Fibroblast of gingiva (primary cell): ENCODE measurements around the gene RTL10.

ENCODE experiments used
- DNase-seq: peaks from one replicate; pipeline ENCODE4 v3.0.0-alpha.2; 2011; ENCODE audit warnings: low read depth

Gene RTL10

DNA sequence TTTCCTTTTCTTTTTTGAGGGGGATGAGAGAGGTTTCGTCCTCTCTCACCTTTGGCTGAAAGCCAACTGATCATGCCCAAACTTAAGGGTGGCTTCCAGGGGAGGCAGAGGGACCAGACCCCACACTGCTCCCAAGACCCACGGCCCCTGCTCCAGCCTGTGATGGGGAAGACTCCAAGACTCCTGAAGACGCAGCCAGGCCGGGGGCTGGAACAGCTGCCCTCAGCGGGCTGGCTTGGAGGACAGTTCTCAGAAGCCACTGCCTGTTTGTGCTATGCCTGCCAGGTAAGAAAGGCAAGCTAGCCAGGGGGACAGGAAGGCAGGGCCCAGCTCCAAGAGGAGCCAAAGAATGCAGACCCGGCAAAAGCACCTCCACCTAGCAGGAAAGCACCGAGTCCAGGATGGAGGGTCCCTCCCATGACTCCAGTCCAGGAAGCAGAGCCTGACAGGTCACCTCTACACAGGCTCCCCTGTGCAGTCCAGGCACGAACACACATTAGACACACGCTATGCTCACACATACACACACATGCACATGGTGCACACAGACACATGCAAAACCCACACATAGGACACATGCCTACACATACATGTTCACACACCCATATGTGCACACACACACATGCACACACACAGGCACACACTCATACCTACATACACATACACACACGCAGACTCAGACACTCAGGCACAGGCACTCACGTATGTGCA is 31.3 kb downstream of the RTL10 start:
- no peak for DNase-seq

- no peak for DNase-seq
Measured at GRCh38 chr22:19822301-19823117, 32.2 kb downstream of the RTL10 start.

GRCh38 chr22:19821523-19822300 is 33.0 kb downstream of the RTL10 start:
- DNase-seq = no peak

- no peak for DNase-seq
Measured at GRCh38 chr22:19820880-19821522, 33.7 kb downstream of the RTL10 start.

- DNase-seq = no peak
Measured at GRCh38 chr22:19819911-19820879, 34.5 kb downstream of the RTL10 start.

- no peak for DNase-seq
Measured at GRCh38 chr22:19819208-19819910, 35.3 kb downstream of the RTL10 start.

DNA sequence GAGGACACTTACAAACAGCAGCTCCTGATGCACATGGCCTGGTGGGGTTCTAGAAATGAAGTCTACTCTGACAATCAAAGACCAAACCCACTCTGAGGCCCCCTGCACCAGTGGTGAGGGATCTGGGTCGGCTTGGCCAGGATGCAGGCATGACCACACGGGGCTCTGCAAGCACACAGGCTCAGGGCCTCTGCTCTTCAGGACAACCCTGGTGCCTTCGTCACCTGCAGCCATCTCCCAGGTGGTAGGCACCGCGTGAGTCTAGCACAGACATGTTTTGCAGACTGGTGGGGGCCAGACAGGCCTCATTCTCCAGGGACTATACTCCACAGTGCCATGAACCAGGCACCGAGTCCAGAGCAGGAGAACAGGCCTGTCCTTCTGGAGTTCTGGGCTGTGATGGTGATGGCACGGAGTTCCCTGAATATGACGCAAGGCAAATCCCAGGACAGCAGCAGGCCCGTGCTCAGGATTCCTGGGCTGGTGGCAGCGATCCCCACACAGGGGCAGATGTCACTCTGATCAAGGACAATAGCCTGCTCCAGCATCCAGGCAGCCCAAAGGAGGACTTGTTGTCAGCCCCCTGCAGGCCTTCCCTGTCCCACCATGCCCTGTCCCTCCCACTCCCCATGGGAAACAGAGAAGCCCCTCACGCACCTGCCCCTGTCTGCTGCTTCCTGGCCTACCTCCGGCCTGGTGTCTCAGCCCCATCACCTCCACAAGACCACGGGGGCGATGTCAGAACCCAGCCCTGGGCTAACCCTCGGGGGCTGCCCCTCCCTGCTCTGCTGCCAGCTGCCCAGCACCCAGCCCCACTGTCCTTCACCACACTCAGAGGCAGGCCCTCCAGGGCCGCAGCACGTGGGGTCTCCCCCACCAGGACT is 36.1 kb downstream of the RTL10 start:
- DNase-seq = no peak

DNA sequence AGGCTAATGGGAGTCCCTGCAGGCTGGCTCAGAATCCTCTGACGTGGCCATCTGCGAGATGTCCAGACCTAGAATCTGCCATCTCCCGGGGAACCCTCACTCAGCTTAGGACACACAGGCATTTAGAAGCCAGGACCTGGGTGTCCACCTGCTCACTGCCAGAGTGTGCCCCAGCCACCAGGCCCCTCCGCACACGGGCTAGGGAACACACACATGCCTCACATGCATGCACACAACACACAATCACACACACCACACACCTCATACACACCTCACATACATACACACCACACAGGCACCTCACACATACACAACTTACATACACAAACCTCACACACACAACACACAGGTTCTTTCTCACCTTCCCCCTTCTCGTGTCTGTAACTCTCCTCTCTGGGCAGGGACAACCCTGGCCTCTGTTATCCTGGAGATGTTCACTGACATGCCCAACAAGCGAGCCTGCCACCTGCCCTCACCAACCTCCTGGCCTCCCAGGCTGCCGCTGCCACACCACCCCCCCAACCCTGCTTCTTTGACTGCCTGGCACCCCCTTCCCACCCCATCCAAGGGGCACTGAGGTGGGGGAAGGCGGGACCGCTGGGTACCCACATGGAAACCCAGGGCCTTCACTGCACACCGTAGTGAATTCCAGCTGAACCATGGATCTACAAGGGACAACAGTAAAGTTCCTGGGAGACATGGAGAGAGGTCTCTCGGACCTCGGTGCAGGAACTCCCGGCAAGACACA is 38.1 kb downstream of the RTL10 start:
- DNase-seq = no peak

GRCh38 chr22:19815823-19816290 is 38.8 kb downstream of the RTL10 start:
- DNase-seq = no peak

DNA sequence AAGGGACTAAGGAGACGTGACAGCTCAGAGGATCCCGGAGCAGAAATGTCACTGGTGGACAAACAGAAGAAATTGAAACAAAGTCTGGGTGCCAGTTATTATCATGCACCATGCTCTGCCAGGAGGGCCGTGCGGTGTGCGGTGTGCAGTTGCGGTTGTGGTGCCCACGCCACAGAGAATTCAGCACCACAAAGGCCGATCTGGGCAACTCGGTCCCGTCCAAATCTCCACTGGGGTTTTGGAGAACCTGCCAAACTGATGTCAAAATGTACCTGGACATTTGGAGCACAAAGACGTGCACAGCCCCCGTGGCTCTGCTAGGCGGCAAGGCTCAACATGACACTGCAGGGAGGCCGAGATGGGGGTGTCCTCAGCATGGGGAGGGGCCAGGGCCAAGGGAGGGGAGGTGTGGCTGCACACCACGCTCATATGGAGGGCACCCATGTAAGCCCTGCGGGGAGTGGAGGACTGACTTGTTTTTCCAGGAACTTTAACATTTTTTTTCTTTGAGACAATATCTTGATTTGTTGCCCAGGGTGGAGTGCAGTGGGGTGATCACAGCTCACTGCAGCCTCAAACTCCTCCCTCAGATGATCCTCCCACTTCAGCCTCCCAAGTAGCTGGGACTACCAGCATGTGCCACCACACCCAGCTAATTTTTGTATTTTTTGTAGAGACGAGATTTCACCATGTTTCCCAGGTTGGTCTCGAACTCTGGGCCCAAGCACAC is 39.4 kb downstream of the RTL10 start:
- no peak for DNase-seq

DNA sequence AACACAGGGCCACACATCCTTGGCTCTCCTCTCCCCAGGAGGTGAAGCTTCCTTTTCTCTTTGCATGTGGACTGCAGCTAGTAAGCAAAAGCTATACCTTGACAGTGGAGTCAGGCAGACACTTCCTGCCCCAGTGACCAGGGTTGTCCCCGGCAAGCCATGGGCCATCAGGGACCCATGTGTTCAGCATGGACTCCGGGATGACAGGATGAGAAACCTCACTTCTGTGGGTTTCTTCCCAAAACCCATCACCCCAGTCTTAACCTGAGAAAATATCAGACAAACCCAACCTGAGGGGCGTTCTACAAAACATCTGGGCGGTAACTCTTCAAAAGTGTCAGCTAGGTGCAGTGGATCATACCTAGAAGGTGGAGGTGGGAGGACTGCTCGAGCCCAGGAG is 40.2 kb downstream of the RTL10 start:
- no peak for DNase-seq

DNA sequence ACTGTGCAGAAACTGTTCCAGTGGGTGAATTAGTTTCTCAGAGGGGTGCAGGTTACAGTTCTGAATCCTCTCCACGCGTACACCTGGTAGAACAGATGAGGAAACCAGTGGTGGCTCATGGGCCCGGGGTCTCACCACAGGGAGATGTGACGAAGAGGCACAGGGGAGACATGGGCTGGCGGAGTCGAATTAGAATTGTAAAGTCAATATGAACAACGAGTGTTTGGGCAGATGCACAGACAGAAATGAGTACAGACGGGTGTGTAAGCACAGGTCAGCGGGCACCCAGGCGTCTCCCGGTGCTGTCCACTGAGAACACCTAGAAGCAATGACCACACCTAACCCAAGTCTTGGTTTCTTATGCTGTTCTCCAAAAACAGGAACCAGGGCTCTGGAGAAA is 41.8 kb downstream of the RTL10 start:
- DNase-seq = no peak

DNA sequence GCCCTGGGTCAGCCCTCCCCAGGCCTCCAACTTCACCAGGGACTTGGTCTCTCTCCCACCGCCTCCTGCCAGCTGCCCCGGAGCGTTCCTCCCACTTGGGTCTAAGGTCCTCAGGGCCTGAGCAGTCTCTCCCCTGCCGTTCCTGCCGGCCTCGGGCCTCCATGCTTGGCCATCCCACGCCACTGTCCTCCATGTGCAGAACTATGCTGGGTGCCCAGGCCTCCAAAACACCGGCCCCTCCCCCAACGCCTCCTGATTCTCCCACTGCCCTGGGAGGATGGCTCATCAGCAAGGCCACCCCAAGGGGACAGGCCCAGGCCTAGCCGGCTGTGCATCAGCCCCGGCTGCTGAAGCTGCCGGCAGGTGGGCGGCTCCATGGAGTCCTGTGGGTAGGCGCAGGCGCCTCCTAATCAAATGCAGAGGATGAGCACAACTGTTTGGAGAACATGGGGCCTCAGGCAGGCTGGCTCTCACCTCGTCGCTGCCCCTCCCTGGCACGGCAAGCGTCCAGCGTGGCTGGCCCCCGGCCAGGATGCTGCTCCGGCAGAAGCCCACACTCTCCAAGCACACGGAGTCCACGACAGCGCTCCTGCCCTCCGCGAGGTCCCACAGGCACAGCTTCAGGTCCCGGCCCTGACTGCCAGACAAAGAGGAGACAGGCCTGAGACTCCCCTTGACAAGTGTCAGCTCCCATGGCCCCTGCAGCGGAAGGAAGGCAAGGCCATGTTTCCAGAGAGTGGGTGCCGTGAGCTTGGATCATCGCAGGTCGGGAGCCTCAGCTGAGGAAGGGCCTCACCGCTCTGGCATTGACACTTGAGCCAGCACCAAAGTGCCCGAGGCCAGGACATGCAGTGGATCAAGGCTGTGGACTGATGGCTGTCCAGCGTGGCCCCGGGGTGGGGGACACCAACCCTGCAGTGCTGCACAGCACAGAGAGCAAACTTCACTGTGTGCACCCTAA is 42.6 kb downstream of the RTL10 start:
- DNase-seq = no peak

DNA sequence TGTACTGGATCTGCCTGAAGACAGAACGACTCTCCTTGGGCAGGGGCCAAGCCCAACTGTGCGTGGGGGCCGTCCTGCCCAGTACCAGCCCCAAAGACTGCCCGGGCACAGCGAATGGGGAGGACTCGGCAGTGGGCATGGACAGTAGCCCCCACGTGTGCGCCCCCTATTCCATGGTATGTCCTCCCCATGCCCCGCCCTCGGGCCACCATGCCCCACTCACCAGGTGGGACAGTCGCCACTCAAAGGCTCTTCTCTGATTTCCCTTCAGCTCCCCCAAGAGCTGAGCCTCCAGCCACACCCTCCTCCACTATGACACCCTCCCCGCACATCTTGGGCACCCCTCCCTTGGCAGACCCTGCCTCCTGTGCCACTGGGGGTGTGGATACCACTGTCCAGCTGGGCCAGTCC is 43.5 kb downstream of the RTL10 start:
- DNase-seq = no peak

- no peak for DNase-seq
Measured at GRCh38 chr22:19810381-19811201, 44.1 kb downstream of the RTL10 start.

DNA sequence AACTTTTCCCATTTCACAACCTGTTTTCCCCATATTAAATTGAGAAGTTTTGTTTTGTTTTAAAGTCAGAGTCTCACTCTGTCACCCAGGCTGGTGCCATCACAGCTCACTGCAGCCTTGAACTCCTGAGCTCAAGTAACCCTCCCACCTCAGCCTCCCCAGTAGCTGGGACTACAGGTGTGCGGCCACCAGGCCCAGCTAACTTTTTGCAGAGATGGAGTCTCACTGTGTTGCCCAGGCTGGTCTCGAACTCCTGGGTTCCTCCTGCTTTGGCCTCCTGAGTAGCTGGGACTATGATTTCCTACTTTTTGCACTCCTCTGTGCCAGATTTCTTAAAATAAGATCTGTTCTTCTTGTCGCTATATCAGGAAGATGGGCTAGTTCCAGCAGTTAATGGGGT is 44.9 kb downstream of the RTL10 start:
- DNase-seq = no peak
